Measurements from ENCODE around the gene TPM2.

Gene TPM2

GRCh38 chr9:35673132-35674024, 16.3 kb downstream of the TPM2 start, which contains the start of gene CA9:
CA9 (plus strand) TSS chr9:35673928; CDS start chr9:35673960, 32 bp downstream.
- H3K4me3 ChIP-seq (ENCODE audit: low read depth, low read length) = no peak within 1 kb of the TSS
- no peak for DNase-seq (ENCODE audit: low read depth, low spot score)
- ChIA-PET POLR2A (interaction anchor here (3.6 kb wide), 1 partner anchor 12 kb away, joined by 28 read pairs; no protein-coding TSS in a partner anchor), CTCF (interaction anchor here (0.8 to 5.4 kb wide), 5 partner anchors 8 to 70 kb away, joined by 3 to 41 read pairs (median 4); partner anchors contain the start of gene ARHGEF39)
- TF ChIP-seq, protein P1, sequence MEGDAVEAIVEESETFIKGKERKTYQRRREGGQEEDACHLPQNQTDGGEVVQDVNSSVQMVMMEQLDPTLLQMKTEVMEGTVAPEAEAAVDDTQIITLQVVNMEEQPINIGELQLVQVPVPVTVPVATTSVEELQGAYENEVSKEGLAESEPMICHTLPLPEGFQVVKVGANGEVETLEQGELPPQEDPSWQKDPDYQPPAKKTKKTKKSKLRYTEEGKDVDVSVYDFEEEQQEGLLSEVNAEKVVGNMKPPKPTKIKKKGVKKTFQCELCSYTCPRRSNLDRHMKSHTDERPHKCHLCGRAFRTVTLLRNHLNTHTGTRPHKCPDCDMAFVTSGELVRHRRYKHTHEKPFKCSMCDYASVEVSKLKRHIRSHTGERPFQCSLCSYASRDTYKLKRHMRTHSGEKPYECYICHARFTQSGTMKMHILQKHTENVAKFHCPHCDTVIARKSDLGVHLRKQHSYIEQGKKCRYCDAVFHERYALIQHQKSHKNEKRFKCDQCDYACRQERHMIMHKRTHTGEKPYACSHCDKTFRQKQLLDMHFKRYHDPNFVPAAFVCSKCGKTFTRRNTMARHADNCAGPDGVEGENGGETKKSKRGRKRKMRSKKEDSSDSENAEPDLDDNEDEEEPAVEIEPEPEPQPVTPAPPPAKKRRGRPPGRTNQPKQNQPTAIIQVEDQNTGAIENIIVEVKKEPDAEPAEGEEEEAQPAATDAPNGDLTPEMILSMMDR (IDR thresholded peaks at IDR 0.05; ENCODE audit: insufficient read depth, low read length, missing control alignments) = no peak

- no peak overlapping the region for H3K4me3 ChIP-seq (ENCODE audit: low read depth, low read length)
- CTCF ChIA-PET = interaction anchor here (0.7 to 5.4 kb wide), 6 partner anchors 8 to 52 kb away, joined by 3 to 41 read pairs (median 3); no protein-coding TSS in a partner anchor
- POLR2A ChIA-PET = interaction anchor here (0.6 to 1.9 kb wide), 4 partner anchors 11 to 22 kb away, joined by 3 to 11 read pairs (median 3); partner anchors contain the start of gene TPM2
- TF ChIP-seq, protein P1 (IDR thresholded peaks at IDR 0.05; ENCODE audit: insufficient read depth, low read length, missing control alignments) = no peak
- no peak for DNase-seq (ENCODE audit: low read depth, low spot score)
Observed at GRCh38 chr9:35669331-35670145, 20.2 kb downstream of the TPM2 start.

GRCh38 chr9:35667939-35668338, 21.8 kb downstream of the TPM2 start:
- DNase-seq (ENCODE audit: low read depth, low spot score) = no peak
- POLR2A ChIA-PET = no interaction called here
- CTCF ChIA-PET = interaction anchor here (0.8 to 1.0 kb wide), 2 partner anchors 9 kb away, joined by 3 read pairs; no protein-coding TSS in a partner anchor

GRCh38 chr9:35666549-35666948, 23.2 kb downstream of the TPM2 start:
- TF ChIP-seq, protein P1 (IDR thresholded peaks at IDR 0.05; ENCODE audit: insufficient read depth, low read length, missing control alignments) = no peak
- DNase-seq (ENCODE audit: low read depth, low spot score) = no peak
- H3K4me3 ChIP-seq (ENCODE audit: low read depth, low read length) = no peak overlapping the region
- POLR2A ChIA-PET = no interaction called here
- CTCF ChIA-PET = interaction anchor here (1.1 to 11.9 kb wide), 7 partner anchors 9 to 63 kb away, joined by 3 to 148 read pairs (median 7); partner anchors contain the start of genes CA9, CCDC107, CREB3 and RMRP

More at GRCh38 chr9:35667939-35668338, 21.8 kb downstream of the TPM2 start:
- no peak overlapping the region for H3K4me3 ChIP-seq (ENCODE audit: low read depth, low read length)
- TF ChIP-seq, protein P1 (IDR thresholded peaks at IDR 0.05; ENCODE audit: insufficient read depth, low read length, missing control alignments) = no peak

- POLR2A ChIA-PET = interaction anchor here (1.4 to 3.2 kb wide), 5 partner anchors 12 to 62 kb away, joined by 4 to 23 read pairs (median 9); partner anchors contain the start of gene TPM2
- CTCF ChIA-PET = interaction anchor here (0.7 to 11.9 kb wide), 10 partner anchors 8 to 63 kb away, joined by 3 to 148 read pairs (median 6); partner anchors contain the start of genes CA9, CCDC107, CREB3 and RMRP
- no peak for DNase-seq (ENCODE audit: low read depth, low spot score)
- TF ChIP-seq, protein P1 (IDR thresholded peaks at IDR 0.05; ENCODE audit: insufficient read depth, low read length, missing control alignments) = no peak
- no peak overlapping the region for H3K4me3 ChIP-seq (ENCODE audit: low read depth, low read length)
Observed at GRCh38 chr9:35666045-35666444, 23.7 kb downstream of the TPM2 start.
